Measurements from ENCODE around the gene SLC34A3. TPM values are rescaled to one million over a fixed set of nuclear protein-coding genes. Genes with fewer than 3 reads are reported as not detected.
A peak's percentile ranks its signal among the peaks of the same experiment; 100 is the strongest.

SLC34A3 gene
- total RNA-seq, 1 experiment from 2014 or later: 2.5 TPM

DNA sequence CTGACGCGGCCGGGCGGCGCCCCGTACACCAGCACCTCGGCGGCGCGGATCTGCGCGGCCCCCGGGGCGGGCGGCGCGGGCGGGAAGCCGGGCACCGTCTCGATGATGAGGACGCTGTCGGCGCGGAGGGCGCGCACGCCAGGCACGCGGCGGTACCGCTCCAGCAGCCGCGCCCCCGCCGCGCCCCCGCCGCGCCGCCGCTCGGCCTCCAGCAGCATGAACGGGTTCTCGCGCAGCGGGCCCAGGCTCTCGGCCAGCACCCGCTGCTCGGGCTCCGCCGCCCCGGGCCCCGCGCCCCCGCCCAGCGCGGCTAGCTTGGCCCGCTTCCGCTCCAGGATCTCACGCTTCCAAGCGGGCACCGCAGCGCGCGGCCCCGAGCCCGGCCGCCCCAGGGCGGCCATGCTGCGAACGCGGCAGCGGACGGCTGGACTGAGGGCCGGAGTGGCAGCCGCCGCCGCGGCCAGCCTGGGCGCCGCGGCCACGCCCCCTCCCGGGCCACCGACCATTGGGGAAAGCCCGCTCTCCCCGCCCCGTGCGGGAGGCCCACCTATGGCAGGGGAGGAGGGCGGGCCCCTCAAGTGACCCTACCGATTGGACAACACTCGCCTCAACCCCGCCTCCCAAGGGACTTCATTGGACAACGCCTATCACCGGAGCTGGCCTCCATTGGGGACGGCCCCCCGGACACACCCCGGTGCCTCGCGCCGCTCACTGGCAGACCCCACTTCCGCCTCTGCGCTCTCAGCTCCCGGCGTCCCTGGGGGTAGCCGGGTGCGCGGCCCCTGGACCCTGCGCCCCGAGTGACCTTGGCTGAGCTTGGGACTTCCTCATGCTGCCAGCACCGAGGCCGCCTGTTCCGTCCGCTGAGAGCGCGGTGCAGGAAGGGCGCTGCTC is 30.1 kb upstream of the SLC34A3 start, which contains the start of gene TPRN:
TSS of gene TPRN (minus strand) at position 431 of the 894 bp plus-strand sequence. CDS start at position 401, 30 bp downstream.
- peaks cover 61% of the 10 kb centered on the region for H3K4me1 ChIP-seq (replicated peaks; ENCODE audit: insufficient read depth)
- H3K4me2 ChIP-seq: peak within 1 kb of the TSS; percentile 98
- H3K27ac ChIP-seq: no peak within 1 kb of the TSS
- H3K79me2 ChIP-seq (ENCODE audit: low read depth): peaks cover 78% of the 10 kb centered on the region
- no TSS peak for BruUV-seq (replicated peaks)
- ChIA-PET CTCF (interaction anchor here (0.6 to 0.9 kb wide), 5 partner anchors 12 to 81 kb away, joined by 3 to 9 read pairs (median 5); partner anchors contain the start of genes ANAPC2, RNF224 and SSNA1), POLR2A (ENCODE audit: unreplicated experiment) (interaction anchor here (0.6 to 1.0 kb wide), 10 partner anchors 12 to 470 kb away, joined by 3 to 20 read pairs (median 5); partner anchors contain the start of genes ANAPC2, CYSRT1, RNF224 and SSNA1)
- H3K27me3 ChIP-seq (ENCODE audit: insufficient read depth, low read depth): no peaks in the 10 kb centered on the region
- peak within 1 kb of the TSS; percentile 81 for H3K4me3 ChIP-seq
- no peaks in the 10 kb centered on the region for H3K9me3 ChIP-seq (ENCODE audit: insufficient read depth, low read depth)
- H4K20me1 ChIP-seq (ENCODE audit: insufficient read depth): peaks cover 35% of the 10 kb centered on the region
- no peak within 1 kb of the TSS for H2AFZ ChIP-seq
- TF ChIP-seq, protein P1, sequence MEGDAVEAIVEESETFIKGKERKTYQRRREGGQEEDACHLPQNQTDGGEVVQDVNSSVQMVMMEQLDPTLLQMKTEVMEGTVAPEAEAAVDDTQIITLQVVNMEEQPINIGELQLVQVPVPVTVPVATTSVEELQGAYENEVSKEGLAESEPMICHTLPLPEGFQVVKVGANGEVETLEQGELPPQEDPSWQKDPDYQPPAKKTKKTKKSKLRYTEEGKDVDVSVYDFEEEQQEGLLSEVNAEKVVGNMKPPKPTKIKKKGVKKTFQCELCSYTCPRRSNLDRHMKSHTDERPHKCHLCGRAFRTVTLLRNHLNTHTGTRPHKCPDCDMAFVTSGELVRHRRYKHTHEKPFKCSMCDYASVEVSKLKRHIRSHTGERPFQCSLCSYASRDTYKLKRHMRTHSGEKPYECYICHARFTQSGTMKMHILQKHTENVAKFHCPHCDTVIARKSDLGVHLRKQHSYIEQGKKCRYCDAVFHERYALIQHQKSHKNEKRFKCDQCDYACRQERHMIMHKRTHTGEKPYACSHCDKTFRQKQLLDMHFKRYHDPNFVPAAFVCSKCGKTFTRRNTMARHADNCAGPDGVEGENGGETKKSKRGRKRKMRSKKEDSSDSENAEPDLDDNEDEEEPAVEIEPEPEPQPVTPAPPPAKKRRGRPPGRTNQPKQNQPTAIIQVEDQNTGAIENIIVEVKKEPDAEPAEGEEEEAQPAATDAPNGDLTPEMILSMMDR (conservative IDR thresholded peaks at IDR 0.05): no peak
- no peak for TF ChIP-seq EZH2 (IDR thresholded peaks at IDR 0.05; ENCODE audit: low read depth)
- intact Hi-C loops (cut with micrococcal nuclease; ENCODE audit: unreplicated experiment): loop anchor here (1.0 to 2.0 kb wide), 2 partner anchors 11 to 16 kb away; a partner anchor contains a TSS
- H3K36me3 ChIP-seq (ENCODE audit: low read depth): no peaks in the 10 kb centered on the region
- peak; percentile 97 to 100 for DNase-seq
- H3K9me2 ChIP-seq (ENCODE audit: insufficient read depth): no peaks in the 10 kb centered on the region
- peaks cover 42% of the 10 kb centered on the region; the same call in 1 of the 2 replicates for H3F3A ChIP-seq (ENCODE audit: insufficient read depth, low read depth)

DNA sequence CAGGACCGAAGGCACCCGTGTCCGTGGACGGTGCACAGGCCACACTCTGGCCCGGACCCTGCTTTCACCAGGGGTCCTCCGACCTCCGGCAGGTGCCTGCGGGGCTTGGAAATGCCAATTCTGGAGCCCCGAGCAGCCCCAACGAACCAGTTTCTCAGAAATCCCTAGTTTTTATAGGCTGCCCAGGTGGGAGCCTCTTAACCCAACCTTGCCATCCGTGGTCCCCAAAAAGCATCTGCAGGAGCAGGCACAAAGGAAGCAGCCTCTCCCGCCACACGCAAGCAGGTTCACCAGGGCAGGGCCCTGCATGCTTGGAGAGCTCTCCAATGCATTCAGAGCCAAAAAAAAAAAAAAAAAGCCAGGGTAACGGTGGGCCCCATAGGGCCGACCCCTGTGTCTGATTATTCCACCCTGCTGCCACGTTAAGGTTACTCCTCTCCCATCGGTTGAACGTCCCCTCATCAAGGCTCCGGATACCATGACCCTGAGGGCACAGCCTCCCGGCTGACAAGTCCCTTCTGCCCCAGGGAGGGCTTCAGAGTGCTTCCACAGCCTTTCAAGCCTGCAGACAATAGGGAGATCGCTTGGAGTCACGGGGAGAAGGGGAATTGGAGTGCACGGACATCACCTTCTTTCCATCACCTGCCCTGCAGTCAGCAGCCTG is 29.4 kb upstream of the SLC34A3 start:
- no peak overlapping the region for H3K27ac ChIP-seq
- no peaks in the 10 kb centered on the region for H3K9me3 ChIP-seq (ENCODE audit: insufficient read depth, low read depth)
- no peaks in the 10 kb centered on the region for H3K36me3 ChIP-seq (ENCODE audit: low read depth)
- H3K4me3 ChIP-seq: peak overlapping the region; percentile 81
- peak overlapping the region; percentile 98 for H3K4me2 ChIP-seq
- H3K4me1 ChIP-seq (replicated peaks; ENCODE audit: insufficient read depth): peaks cover 55% of the 10 kb centered on the region
- H3F3A ChIP-seq (ENCODE audit: insufficient read depth, low read depth): peaks cover 36% of the 10 kb centered on the region; the same call in 1 of the 2 replicates
- BruUV-seq (replicated peaks): no TSS peak
- ChIA-PET POLR2A (ENCODE audit: unreplicated experiment) (interaction anchor here (0.6 to 1.0 kb wide), 10 partner anchors 12 to 471 kb away, joined by 3 to 20 read pairs (median 5); partner anchors contain the start of genes ANAPC2, CYSRT1, RNF224 and SSNA1), CTCF (interaction anchor here (0.5 to 0.9 kb wide), 6 partner anchors 13 to 82 kb away, joined by 3 to 11 read pairs (median 6); partner anchors contain the start of genes ANAPC2, RNF224 and SSNA1)
- H3K9me2 ChIP-seq (ENCODE audit: insufficient read depth): no peaks in the 10 kb centered on the region
- DNase-seq: no peak
- no peak for TF ChIP-seq EZH2 (IDR thresholded peaks at IDR 0.05; ENCODE audit: low read depth)
- TF ChIP-seq, protein P1 (conservative IDR thresholded peaks at IDR 0.05): no peak
- peaks cover 28% of the 10 kb centered on the region for H4K20me1 ChIP-seq (ENCODE audit: insufficient read depth)
- H2AFZ ChIP-seq: no peak overlapping the region
- no peaks in the 10 kb centered on the region for H3K27me3 ChIP-seq (ENCODE audit: insufficient read depth, low read depth)
- intact Hi-C loops (cut with micrococcal nuclease; ENCODE audit: unreplicated experiment): loop anchor here (2.0 kb wide), 1 partner anchor 15 kb away; a partner anchor contains a TSS
- H3K79me2 ChIP-seq (ENCODE audit: low read depth): peaks cover 81% of the 10 kb centered on the region

DNA sequence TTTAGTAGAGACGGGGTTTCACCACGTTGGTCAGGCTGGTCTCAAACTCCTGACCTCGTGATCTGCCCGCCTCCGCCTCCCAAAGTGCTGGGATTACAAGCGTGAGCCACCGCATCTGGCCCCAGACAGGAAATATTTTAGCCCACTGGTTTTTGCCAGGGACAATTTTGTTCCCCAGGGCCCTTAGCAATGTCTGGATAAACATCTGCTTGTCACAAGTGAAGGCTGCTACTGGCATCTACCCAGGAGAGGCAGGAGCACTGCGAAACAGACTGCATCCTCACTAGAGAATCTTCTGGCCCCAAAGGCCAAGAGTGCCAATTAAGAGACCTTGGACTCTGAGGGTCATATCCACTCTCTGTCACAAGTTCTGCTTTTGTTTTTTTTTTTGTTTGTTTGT is 27.7 kb upstream of the SLC34A3 start:
- intact Hi-C loops (cut with micrococcal nuclease; ENCODE audit: unreplicated experiment): no loop called here
- H3K9me3 ChIP-seq (ENCODE audit: insufficient read depth, low read depth): no peaks in the 10 kb centered on the region
- ChIA-PET POLR2A (ENCODE audit: unreplicated experiment) (interaction anchor here (0.7 kb wide), 2 partner anchors 34 to 51 kb away, joined by 15 to 16 read pairs; no protein-coding TSS in a partner anchor), CTCF (no interaction called here)
- TF ChIP-seq EZH2 (IDR thresholded peaks at IDR 0.05; ENCODE audit: low read depth): no peak
- TF ChIP-seq, protein P1 (conservative IDR thresholded peaks at IDR 0.05): no peak
- H3K9me2 ChIP-seq (ENCODE audit: insufficient read depth): no peaks in the 10 kb centered on the region
- no peaks in the 10 kb centered on the region for H3K36me3 ChIP-seq (ENCODE audit: low read depth)
- no peak overlapping the region for H3K4me3 ChIP-seq
- peaks cover 81% of the 10 kb centered on the region for H3K79me2 ChIP-seq (ENCODE audit: low read depth)
- H3K27me3 ChIP-seq (ENCODE audit: insufficient read depth, low read depth): no peaks in the 10 kb centered on the region
- H4K20me1 ChIP-seq (ENCODE audit: insufficient read depth): peaks cover 12% of the 10 kb centered on the region
- H3K4me2 ChIP-seq: no peak overlapping the region
- no peak for DNase-seq
- H3K4me1 ChIP-seq (replicated peaks; ENCODE audit: insufficient read depth): peaks cover 44% of the 10 kb centered on the region
- no peak overlapping the region for H3K27ac ChIP-seq
- no peak overlapping the region for H2AFZ ChIP-seq
- no TSS peak for BruUV-seq (replicated peaks)
- H3F3A ChIP-seq (ENCODE audit: insufficient read depth, low read depth): peaks cover 32% of the 10 kb centered on the region; the same call in 1 of the 2 replicates

Measured in PC-9 (cell line).